Mesangial cell (primary cell): ENCODE measurements around the gene CASP5. TPM values are rescaled to one million over a fixed set of nuclear protein-coding genes. Genes with fewer than 3 reads are reported as not detected.

Experiments
- total RNA-seq: library from RNA; depleted of rRNA; stranded (reverse); fragments of >200 nt; gene quantifications from 2 replicates; pipeline ENCODE4 v1.2.3, GENCODE V29; 2015

CASP5 gene
- total RNA-seq: not detected in 2 replicates

GRCh38 chr11:105023003-105023402 is at the start of gene CASP5:
Gene CASP5, minus strand, starts transcription at chr11:105023168. Its CDS starts 32 bp downstream, at chr11:105023136.

GRCh38 chr11:105044557-105045524 is 21.9 kb upstream of the CASP5 start, which contains the start of gene CARD16:
Gene CARD16, minus strand, starts transcription at chr11:105045335. Its CDS starts 38 bp downstream, at chr11:105045297.

DNA sequence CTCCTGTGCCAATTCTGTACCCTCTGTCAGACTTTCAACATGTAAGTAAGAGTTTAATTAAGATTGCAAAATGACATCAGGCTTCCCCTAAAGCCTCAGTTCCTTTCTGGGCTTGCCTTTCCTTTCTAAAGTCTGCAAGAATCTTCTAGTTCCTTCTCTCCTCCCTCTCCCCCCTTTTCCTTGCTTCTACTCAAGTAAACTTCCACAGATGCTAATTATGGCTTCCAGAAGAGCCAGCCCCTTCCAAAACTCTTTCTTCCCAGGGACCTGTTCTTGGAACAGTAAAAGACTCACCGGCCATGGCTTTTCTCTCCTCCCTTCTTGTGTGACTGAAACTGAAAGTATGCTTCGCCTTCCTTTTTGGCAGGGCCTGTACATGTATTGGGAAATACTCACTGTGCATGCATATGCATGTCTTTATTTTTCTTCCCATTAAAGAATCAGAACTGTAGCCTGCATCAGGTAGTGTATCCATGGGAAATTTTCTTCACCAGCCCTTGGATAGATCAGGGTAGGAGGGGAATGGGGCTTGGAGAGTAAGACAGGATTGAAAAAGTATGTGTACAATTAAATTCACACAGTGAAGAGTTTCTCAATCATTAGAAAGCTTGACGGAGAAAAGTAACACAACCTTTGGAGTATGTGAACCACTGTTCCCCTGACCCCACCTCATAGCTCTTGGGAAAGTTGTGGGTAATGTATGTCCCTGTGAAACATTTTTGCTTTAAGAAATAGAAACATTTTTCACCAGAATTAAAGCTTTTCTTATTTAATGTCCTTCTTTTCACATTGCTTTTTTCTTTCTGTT is 12.0 kb upstream of the CASP5 start, which contains the start of gene CASP1:
Gene CASP1 (minus strand): TSS at position 332 of the 808 bp plus-strand sequence. CDS start 31 bp downstream, at position 301.

DNA sequence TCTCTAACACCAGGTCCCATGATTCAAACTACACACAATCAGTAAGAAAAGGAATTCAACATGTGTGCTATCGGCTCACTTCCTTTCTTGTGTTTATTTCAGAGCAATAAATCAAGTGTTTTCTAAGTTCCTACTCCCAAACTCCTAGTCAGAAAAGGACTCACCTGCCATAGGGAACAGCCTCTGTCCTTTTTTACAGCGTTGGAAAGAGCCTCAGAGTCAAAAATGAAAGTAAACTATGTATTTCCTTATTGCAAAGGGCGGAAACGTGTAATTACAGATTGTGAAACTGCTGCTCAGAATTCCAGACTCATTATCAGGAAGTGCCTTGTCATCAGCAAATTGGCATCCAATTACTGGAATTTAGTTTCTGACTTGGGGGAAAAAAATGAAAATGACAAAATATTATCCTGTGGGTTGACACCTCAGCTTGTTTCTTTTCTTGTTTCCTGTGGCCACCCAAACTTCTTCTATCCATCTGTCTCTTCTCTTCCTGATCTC is 54.6 kb downstream of the CASP5 start, which contains the start of gene CASP4:
Gene CASP4 (minus strand): TSS at position 220 of the 501 bp plus-strand sequence. CDS start 49 bp downstream, at position 171.

Other genes with a start within 250 kb of the CASP5 start
- not detected in 2 replicates for gene CASP12, start 124.7 kb downstream of the CASP5 start, total RNA-seq
- 21.3 and 21.5 TPM in 2 replicates for gene CASP4, start 54.6 kb downstream of the CASP5 start, total RNA-seq
- 0.38 TPM in 1 of 2 replicates, not detected in the other for gene CASP1, start 12.0 kb upstream of the CASP5 start, total RNA-seq
- gene CARD16, start 22.2 kb upstream of the CASP5 start, total RNA-seq: not detected in 2 replicates
- not detected in 2 replicates for gene CARD18, start 116.6 kb upstream of the CASP5 start, total RNA-seq